ENCODE measurements around the gene LCN6.

The LCN6 gene

GRCh38 chr9:136721339-136722092, 26.8 kb downstream of the LCN6 start:
- Histone ChIP-seq H3K9ac (ENCODE audit: low read length) (no peak overlapping the region), H3F3A (ENCODE audit: insufficient read depth) (peaks cover 20% of the 10 kb centered on the region), H3K9me3 (ENCODE audit: insufficient read depth, low read length) (no peaks in the 10 kb centered on the region), H3K9me2 (replicated peaks; ENCODE audit: insufficient read depth, low read length) (no peaks in the 10 kb centered on the region), H3K36me3 (ENCODE audit: low read length) (peaks cover 21% of the 10 kb centered on the region), H3K79me2 (ENCODE audit: insufficient read depth, low read length) (peaks cover 3% of the 10 kb centered on the region; the same call in 1 of the 2 replicates), H3K4me2 (ENCODE audit: low read depth, low read length, poor library complexity, severe bottlenecking) (no peak overlapping the region), H4K20me1 (ENCODE audit: low read depth, low read length) (peaks cover 9% of the 10 kb centered on the region; the same call in 1 of the 2 replicates), H3K27me3 (ENCODE audit: low read length) (no peaks in the 10 kb centered on the region), H3K4me3 (ENCODE audit: insufficient read depth, low read length, poor library complexity, severe bottlenecking) (no peak overlapping the region), H2AFZ (ENCODE audit: low read depth, low read length, severe bottlenecking) (no peak overlapping the region), H3K27ac (ENCODE audit: low read depth, low read length) (no peak overlapping the region)
- TF ChIP-seq, protein P1, sequence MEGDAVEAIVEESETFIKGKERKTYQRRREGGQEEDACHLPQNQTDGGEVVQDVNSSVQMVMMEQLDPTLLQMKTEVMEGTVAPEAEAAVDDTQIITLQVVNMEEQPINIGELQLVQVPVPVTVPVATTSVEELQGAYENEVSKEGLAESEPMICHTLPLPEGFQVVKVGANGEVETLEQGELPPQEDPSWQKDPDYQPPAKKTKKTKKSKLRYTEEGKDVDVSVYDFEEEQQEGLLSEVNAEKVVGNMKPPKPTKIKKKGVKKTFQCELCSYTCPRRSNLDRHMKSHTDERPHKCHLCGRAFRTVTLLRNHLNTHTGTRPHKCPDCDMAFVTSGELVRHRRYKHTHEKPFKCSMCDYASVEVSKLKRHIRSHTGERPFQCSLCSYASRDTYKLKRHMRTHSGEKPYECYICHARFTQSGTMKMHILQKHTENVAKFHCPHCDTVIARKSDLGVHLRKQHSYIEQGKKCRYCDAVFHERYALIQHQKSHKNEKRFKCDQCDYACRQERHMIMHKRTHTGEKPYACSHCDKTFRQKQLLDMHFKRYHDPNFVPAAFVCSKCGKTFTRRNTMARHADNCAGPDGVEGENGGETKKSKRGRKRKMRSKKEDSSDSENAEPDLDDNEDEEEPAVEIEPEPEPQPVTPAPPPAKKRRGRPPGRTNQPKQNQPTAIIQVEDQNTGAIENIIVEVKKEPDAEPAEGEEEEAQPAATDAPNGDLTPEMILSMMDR (IDR thresholded peaks at IDR 0.05; ENCODE audit: insufficient read depth, low read length, poor library complexity, severe bottlenecking): no peak
- no peak for TF ChIP-seq EZH2phosphoT487 (conservative IDR thresholded peaks at IDR 0.05; ENCODE audit: low read length)

DNA sequence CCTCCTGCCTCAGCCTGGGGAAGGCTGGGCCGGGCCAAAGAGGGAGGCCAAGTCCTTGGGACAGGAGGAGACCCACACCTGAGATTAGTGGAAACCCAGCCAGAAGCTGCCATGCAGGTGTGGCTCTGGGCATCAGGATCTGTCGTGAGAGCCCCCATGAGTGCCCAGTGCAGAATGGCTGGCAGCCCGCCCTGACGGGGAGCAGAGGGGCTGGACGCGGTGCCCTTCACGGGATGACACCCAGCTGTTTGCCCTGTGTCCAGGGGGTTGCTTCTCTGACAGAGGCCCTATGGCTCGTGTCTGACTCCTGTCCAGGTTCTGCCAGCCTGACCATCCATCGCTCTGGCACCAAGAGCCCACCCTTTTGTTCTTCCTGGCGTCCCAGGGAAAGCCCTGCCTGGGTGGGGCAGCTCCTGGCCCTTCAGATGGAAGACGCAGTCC, 27.4 kb downstream of the LCN6 start:
- Histone ChIP-seq H4K20me1 (ENCODE audit: low read depth, low read length) (peaks cover 3% of the 10 kb centered on the region; the same call in 1 of the 2 replicates), H3K4me3 (ENCODE audit: insufficient read depth, low read length, poor library complexity, severe bottlenecking) (no peak overlapping the region), H3F3A (ENCODE audit: insufficient read depth) (peaks cover 18% of the 10 kb centered on the region), H3K79me2 (ENCODE audit: insufficient read depth, low read length) (no peaks in the 10 kb centered on the region), H3K27ac (ENCODE audit: low read depth, low read length) (no peak overlapping the region), H3K9me2 (replicated peaks; ENCODE audit: insufficient read depth, low read length) (no peaks in the 10 kb centered on the region), H3K9ac (ENCODE audit: low read length) (no peak overlapping the region), H2AFZ (ENCODE audit: low read depth, low read length, severe bottlenecking) (no peak overlapping the region), H3K9me3 (ENCODE audit: insufficient read depth, low read length) (no peaks in the 10 kb centered on the region), H3K36me3 (ENCODE audit: low read length) (peaks cover 16% of the 10 kb centered on the region), H3K4me2 (ENCODE audit: low read depth, low read length, poor library complexity, severe bottlenecking) (no peak overlapping the region), H3K27me3 (ENCODE audit: low read length) (no peaks in the 10 kb centered on the region)
- TF ChIP-seq EZH2phosphoT487 (conservative IDR thresholded peaks at IDR 0.05; ENCODE audit: low read length): no peak
- TF ChIP-seq, protein P1 (IDR thresholded peaks at IDR 0.05; ENCODE audit: insufficient read depth, low read length, poor library complexity, severe bottlenecking): no peak

GRCh38 chr9:136720251-136720897, 28.0 kb downstream of the LCN6 start:
- H3F3A ChIP-seq (ENCODE audit: insufficient read depth): peaks cover 18% of the 10 kb centered on the region
- H3K4me2 ChIP-seq (ENCODE audit: low read depth, low read length, poor library complexity, severe bottlenecking): no peak overlapping the region
- H3K79me2 ChIP-seq (ENCODE audit: insufficient read depth, low read length): no peaks in the 10 kb centered on the region
- no peaks in the 10 kb centered on the region for H3K27me3 ChIP-seq (ENCODE audit: low read length)
- TF ChIP-seq, protein P1 (IDR thresholded peaks at IDR 0.05; ENCODE audit: insufficient read depth, low read length, poor library complexity, severe bottlenecking): no peak
- TF ChIP-seq EZH2phosphoT487 (conservative IDR thresholded peaks at IDR 0.05; ENCODE audit: low read length): no peak
- H4K20me1 ChIP-seq (ENCODE audit: low read depth, low read length): no peaks in the 10 kb centered on the region; the same call in 1 of the 2 replicates
- H3K27ac ChIP-seq (ENCODE audit: low read depth, low read length): no peak overlapping the region
- no peak overlapping the region for H3K9ac ChIP-seq (ENCODE audit: low read length)
- H3K36me3 ChIP-seq (ENCODE audit: low read length): peaks cover 13% of the 10 kb centered on the region
- no peak overlapping the region for H2AFZ ChIP-seq (ENCODE audit: low read depth, low read length, severe bottlenecking)
- no peak overlapping the region for H3K4me3 ChIP-seq (ENCODE audit: insufficient read depth, low read length, poor library complexity, severe bottlenecking)
- H3K9me2 ChIP-seq (replicated peaks; ENCODE audit: insufficient read depth, low read length): no peaks in the 10 kb centered on the region
- no peaks in the 10 kb centered on the region for H3K9me3 ChIP-seq (ENCODE audit: insufficient read depth, low read length)

All from SU-DHL-6 (cell line).